WTC11 (cell line): ENCODE measurements around the gene TYRO3. TPM values are rescaled to one million over a fixed set of nuclear protein-coding genes. Genes with fewer than 3 reads are reported as not detected.
A peak's percentile ranks its signal among the peaks of the same experiment; 100 is the strongest.

Source experiments
- ATAC-seq: fragments of 200-7000 bp; cut with Tn5 transposase; 2 replicates; pipeline ENCODE4 v1.10.0; 2021; ENCODE audit warnings: mild to moderate bottlenecking, moderate library complexity
- CTCF ChIA-PET: fragments of 300-600 bp; sonication (Branson Sonifier 250); formaldehyde crosslinking; loops from one replicate; lab custom pipeline; 2021; ENCODE audit warnings: antibody characterized with exemption; lab: Charles Lee
- POLR2A ChIA-PET: fragments of 350-600 bp; sonication (Branson Sonifier 250); formaldehyde crosslinking; loops from one replicate; lab custom pipeline; 2021; ENCODE audit warnings: antibody characterized with exemption; lab: Charles Lee
- DNase-seq: peaks from one replicate; pipeline ENCODE4 v3.0.0; 2021; ENCODE audit warnings: low spot score
- H3K27ac Mint-ChIP-seq: 2 replicates; pipeline ENCODE4 v1.8.0; 2021; ENCODE audit warnings: mixed read lengths
- H3K27me3 Mint-ChIP-seq: 2 replicates; pipeline ENCODE4 v1.8.0; 2021; ENCODE audit warnings: low read depth, mild to moderate bottlenecking, moderate library complexity, mixed read lengths
- H3K36me3 Mint-ChIP-seq: 2 replicates; pipeline ENCODE4 v1.8.0; 2021; ENCODE audit warnings: mixed read lengths
- H3K4me1 Mint-ChIP-seq: 2 replicates; pipeline ENCODE4 v1.8.0; 2022; ENCODE audit warnings: mixed read lengths
- H3K4me3 Mint-ChIP-seq: 2 replicates; pipeline ENCODE4 v1.8.0; 2021; ENCODE audit warnings: mild to moderate bottlenecking, moderate library complexity, mixed read lengths
- H3K9me3 Mint-ChIP-seq: 2 replicates; pipeline ENCODE4 v1.8.0; 2021; ENCODE audit warnings: mixed read lengths
- AR ChIP-seq: fragments of 250-450 bp; sonication (Bioruptor Pico); IDR thresholded peaks from 2 replicates; pipeline ENCODE4 v1.9.0; 2021; ENCODE audit warnings: mild to moderate bottlenecking
- ERG ChIP-seq: fragments of 250-450 bp; sonication (Bioruptor Pico); IDR thresholded peaks from 2 replicates; pipeline ENCODE4 v1.8.0; 2021; ENCODE audit warnings: mild to moderate bottlenecking
- FOXJ3 ChIP-seq: sonication (generic); formaldehyde crosslinking; IDR thresholded peaks from 2 replicates; pipeline ENCODE4 v1.9.0; 2021; ENCODE audit warnings: missing genetic modification reagents, mild to moderate bottlenecking, borderline replicate concordance
- HMGXB4 ChIP-seq: sonication (generic); formaldehyde crosslinking; IDR thresholded peaks from 2 replicates; pipeline ENCODE4 v1.8.1; 2023; ENCODE audit warnings: mild to moderate bottlenecking, moderate library complexity, missing genetic modification reagents
- MAX ChIP-seq: sonication (generic); formaldehyde crosslinking; IDR thresholded peaks from 2 replicates; pipeline ENCODE4 v1.8.0; 2022; ENCODE audit warnings: mild to moderate bottlenecking, missing genetic modification reagents
- NR3C1 ChIP-seq: sonication (generic); formaldehyde crosslinking; conservative IDR thresholded peaks from 2 replicates; pipeline ENCODE4 v1.8.1; 2023; ENCODE audit warnings: low read depth, mild to moderate bottlenecking, missing genetic modification reagents
- TCF7 ChIP-seq: sonication (generic); formaldehyde crosslinking; IDR thresholded peaks from 2 replicates; pipeline ENCODE4 v1.8.0; 2022; ENCODE audit warnings: mild to moderate bottlenecking, low read depth, missing genetic modification reagents, moderate library complexity
- ZBTB43 ChIP-seq: sonication (generic); formaldehyde crosslinking; IDR thresholded peaks from 2 replicates; pipeline ENCODE4 v1.8.1; 2023; ENCODE audit warnings: mild to moderate bottlenecking, missing genetic modification reagents
- ZNF416 ChIP-seq: fragments of 250-450 bp; sonication (Bioruptor Pico); IDR thresholded peaks from 2 replicates; pipeline ENCODE4 v1.9.0; 2021; ENCODE audit warnings: mild to moderate bottlenecking, inconsistent platforms
- ZNF423 ChIP-seq: fragments of 250-450 bp; sonication (Bioruptor Pico); IDR thresholded peaks from 2 replicates; pipeline ENCODE4 v2.1.2; 2022; ENCODE audit warnings: mild to moderate bottlenecking, moderate library complexity
- ZSCAN18 ChIP-seq: fragments of 250-450 bp; sonication (Bioruptor Pico); IDR thresholded peaks from 2 replicates; pipeline ENCODE4 v2.1.2; 2022; ENCODE audit warnings: mild to moderate bottlenecking, moderate library complexity
- total RNA-seq: library from RNA; stranded (reverse); gene quantifications from 3 replicates; pipeline ENCODE4 v1.2.3, GENCODE V29; 2021

The TYRO3 gene
- total RNA-seq, 1 experiment from 2014 or later = 87.9 TPM

- TF ChIP-seq AR (CRISPR knock-in tag) (no peak), ZNF423 (CRISPR knock-in tag) (no peak), FOXJ3 (CRISPR knock-in tag) (no peak), ZBTB43 (CRISPR knock-in tag) (no peak), MAX (CRISPR knock-in tag) (no peak), TCF7 (no peak)
- TF ChIP-seq, all 79 proteins: peak for 0
Measured at GRCh38 chr15:41597787-41598186, 38.8 kb downstream of the TYRO3 start (continued).

- ChIA-PET CTCF (no interaction called here), POLR2A (no interaction called here)
- H3K36me3 Mint-ChIP-seq = no peaks in the 10 kb centered on the region
- peak overlapping the region; percentile 64; the same call in 1 of the 2 replicates for H3K27ac Mint-ChIP-seq
- H3K4me3 Mint-ChIP-seq = no peak overlapping the region
- peaks cover 3% of the 10 kb centered on the region; the same call in 1 of the 2 replicates for H3K9me3 Mint-ChIP-seq
- TF ChIP-seq TCF7 (no peak), ERG (CRISPR knock-in tag) (no peak), ZNF416 (CRISPR knock-in tag) (no peak)
- TF ChIP-seq, all 79 proteins: peak for 0
- ATAC-seq (no peak), DNase-seq (no peak)
- peaks cover 2% of the 10 kb centered on the region for H3K4me1 Mint-ChIP-seq
- no peaks in the 10 kb centered on the region; the same call in 1 of the 2 replicates for H3K27me3 Mint-ChIP-seq
Measured at GRCh38 chr15:41599061-41599460, 40.0 kb downstream of the TYRO3 start.

- H3K36me3 Mint-ChIP-seq = no peaks in the 10 kb centered on the region
- no peak for ATAC-seq
- no peak overlapping the region for H3K4me3 Mint-ChIP-seq
- POLR2A ChIA-PET = interaction anchor here (0.9 to 1.9 kb wide), 4 partner anchors 18 to 45 kb away, joined by 3 to 6 read pairs (median 6); no protein-coding TSS in a partner anchor
- no peak overlapping the region for H3K27ac Mint-ChIP-seq
- peaks cover 3% of the 10 kb centered on the region; the same call in 1 of the 2 replicates for H3K9me3 Mint-ChIP-seq
- DNase-seq = no peak
- CTCF ChIA-PET = interaction anchor here (0.6 to 3.9 kb wide), 54 partner anchors 9 to 301 kb away, joined by 3 to 51 read pairs (median 5); partner anchors contain the start of genes JMJD7, LTK, MAPKBP1 and MGA
- TF ChIP-seq HMGXB4 (CRISPR knock-in tag) (no peak), MAX (CRISPR knock-in tag) (no peak), ZSCAN18 (no peak), NR3C1 (CRISPR knock-in tag) (no peak), ZNF416 (CRISPR knock-in tag) (no peak)
- peaks cover 7% of the 10 kb centered on the region for H3K4me1 Mint-ChIP-seq
- no peaks in the 10 kb centered on the region; the same call in 1 of the 2 replicates for H3K27me3 Mint-ChIP-seq
Measured at GRCh38 chr15:41603411-41603935, 44.5 kb downstream of the TYRO3 start.
